ENCODE results near the gene CASP9.

CASP9 gene

DNA sequence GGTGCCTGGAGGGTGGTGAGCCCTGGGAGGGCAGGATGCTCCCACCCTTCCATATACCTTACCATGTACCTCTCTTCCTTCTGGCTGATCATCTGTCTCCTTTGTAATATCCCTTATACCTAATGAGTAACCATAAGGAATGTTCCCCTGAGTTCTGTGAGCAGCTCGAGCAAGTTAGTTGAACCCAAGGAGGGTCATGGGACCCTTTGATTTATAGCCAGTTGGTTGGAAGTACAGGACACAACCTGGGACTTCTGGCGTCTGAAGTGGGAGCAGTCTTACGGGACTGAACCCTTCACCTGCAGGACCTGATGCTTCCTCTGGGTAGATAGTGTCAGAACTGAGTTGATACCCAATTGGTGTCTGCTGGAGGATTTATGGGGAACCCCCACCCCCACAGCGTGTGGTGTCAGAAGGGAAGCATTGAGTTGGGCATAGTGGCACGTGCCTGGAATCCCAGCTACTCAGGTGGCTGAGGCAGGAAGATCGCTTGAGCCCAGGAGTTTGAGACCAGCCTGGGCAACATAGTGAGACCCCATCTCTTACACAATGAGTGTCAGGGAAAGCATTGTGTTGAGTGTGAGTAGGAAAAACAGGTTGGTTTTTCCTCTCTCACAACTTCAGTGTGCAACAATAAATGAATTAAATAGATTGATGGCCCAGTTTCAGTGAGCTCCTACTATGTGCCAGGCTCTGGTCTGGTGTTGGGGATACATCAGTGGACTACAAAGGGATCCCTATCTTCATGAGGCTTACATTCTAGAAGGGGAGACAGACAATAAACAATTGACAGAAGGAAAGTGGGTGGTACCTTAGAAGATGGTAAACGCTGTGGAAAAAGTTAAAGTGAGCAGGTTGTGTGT lies 18.6 kb upstream of the CASP9 start:
- H3K4me3 ChIP-seq (ENCODE audit: low read depth, low read length) = no peak overlapping the region
- DNase-seq (ENCODE audit: low read depth) = no peak
- TF ChIP-seq, protein P1, sequence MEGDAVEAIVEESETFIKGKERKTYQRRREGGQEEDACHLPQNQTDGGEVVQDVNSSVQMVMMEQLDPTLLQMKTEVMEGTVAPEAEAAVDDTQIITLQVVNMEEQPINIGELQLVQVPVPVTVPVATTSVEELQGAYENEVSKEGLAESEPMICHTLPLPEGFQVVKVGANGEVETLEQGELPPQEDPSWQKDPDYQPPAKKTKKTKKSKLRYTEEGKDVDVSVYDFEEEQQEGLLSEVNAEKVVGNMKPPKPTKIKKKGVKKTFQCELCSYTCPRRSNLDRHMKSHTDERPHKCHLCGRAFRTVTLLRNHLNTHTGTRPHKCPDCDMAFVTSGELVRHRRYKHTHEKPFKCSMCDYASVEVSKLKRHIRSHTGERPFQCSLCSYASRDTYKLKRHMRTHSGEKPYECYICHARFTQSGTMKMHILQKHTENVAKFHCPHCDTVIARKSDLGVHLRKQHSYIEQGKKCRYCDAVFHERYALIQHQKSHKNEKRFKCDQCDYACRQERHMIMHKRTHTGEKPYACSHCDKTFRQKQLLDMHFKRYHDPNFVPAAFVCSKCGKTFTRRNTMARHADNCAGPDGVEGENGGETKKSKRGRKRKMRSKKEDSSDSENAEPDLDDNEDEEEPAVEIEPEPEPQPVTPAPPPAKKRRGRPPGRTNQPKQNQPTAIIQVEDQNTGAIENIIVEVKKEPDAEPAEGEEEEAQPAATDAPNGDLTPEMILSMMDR (IDR thresholded peaks at IDR 0.05; ENCODE audit: insufficient read depth, low read depth, low read length, missing control alignments) = no peak

DNA sequence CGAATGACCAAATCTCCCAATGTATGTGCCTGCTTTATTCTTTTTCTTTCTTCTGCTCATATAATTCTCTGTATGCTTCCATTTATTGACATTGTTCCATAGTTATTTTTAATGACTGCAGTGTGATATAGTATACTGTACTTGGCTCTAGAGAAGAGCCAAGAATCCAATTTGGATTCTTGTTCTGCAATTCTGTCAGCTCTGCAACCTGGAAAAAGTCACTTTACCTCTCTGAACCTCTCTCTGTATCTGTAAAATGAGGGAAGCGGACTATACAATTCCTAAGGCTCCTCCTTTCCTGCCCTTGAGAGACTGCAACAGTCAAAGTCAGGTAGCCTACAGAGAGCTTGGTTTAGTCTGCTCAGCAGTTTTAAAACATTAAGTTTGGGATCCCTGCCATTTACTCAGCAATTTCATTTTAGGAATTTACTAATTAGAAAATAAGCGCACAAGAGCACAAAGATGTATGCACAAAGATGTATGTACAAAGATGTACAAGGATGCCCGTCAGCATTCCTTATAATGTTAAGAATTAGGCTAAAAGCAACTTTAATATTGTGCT lies 17.3 kb upstream of the CASP9 start:
- H3K4me3 ChIP-seq (ENCODE audit: low read depth, low read length) = no peak overlapping the region
- DNase-seq (ENCODE audit: low read depth) = no peak
- TF ChIP-seq, protein P1 (IDR thresholded peaks at IDR 0.05; ENCODE audit: insufficient read depth, low read depth, low read length, missing control alignments) = no peak

DNA sequence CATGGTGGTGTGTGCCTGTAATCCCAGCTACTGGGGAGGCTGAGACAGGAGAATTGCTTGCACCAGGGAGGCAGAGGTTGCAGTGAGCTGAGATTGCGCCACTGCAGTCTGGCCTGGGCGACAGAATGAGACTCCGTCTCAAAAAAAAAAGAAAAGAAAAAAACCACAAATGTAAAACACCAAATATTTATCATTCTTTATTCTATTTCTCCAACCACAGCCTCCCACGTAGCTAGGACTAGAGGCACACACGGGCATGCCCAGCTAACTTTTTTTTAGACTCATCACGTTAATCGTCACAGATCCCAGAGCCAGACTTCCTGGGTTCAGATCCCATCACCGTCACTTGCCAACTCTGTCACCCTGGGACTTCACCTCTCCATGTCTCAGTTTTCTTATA lies 16.2 kb upstream of the CASP9 start:
- H3K4me3 ChIP-seq (ENCODE audit: low read depth, low read length) = no peak overlapping the region
- no peak for DNase-seq (ENCODE audit: low read depth)
- TF ChIP-seq, protein P1 (IDR thresholded peaks at IDR 0.05; ENCODE audit: insufficient read depth, low read depth, low read length, missing control alignments) = no peak

DNA sequence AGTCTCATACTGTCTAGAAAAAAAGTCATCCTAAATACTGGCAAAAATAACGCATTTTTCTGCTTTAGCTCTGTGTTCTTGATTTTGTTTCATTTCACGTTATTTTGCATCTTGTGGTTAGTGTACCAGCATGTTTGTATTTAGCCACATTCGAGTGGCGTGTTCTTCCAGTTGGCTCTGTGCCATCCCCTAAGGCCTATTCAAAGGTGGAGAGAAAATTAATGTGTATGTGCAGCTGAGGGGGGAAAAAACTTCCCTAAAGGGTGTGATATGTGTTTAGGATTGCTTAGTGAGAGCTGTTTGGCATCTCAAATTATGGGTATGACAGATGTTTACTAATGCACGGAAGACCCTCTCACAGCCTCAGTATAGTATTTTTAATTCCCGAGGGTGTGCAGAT lies 14.8 kb upstream of the CASP9 start:
- no peak overlapping the region for H3K4me3 ChIP-seq (ENCODE audit: low read depth, low read length)
- TF ChIP-seq, protein P1 (IDR thresholded peaks at IDR 0.05; ENCODE audit: insufficient read depth, low read depth, low read length, missing control alignments) = no peak
- no peak for DNase-seq (ENCODE audit: low read depth)

DNA sequence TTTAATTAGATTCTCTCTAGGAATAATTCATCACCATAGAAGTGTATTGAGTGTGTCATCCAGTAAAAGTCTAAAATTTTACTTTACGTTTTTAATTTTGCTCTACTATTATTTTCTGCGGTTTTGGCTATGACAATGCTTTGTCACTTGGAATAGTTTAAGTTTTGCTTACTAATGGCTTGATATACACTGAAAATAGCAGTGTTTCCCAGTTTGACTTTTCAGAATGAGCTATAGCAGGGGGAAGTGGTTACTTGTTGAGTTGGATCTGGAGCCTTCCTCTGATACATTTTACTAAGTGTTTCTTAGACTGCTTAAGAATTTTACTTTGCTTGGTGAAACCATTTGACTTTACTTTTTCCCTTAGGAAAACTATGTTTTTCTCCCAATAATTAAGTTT lies 7.7 kb upstream of the CASP9 start:
- DNase-seq (ENCODE audit: low read depth) = no peak
- TF ChIP-seq, protein P1 (IDR thresholded peaks at IDR 0.05; ENCODE audit: insufficient read depth, low read depth, low read length, missing control alignments) = no peak

DNA sequence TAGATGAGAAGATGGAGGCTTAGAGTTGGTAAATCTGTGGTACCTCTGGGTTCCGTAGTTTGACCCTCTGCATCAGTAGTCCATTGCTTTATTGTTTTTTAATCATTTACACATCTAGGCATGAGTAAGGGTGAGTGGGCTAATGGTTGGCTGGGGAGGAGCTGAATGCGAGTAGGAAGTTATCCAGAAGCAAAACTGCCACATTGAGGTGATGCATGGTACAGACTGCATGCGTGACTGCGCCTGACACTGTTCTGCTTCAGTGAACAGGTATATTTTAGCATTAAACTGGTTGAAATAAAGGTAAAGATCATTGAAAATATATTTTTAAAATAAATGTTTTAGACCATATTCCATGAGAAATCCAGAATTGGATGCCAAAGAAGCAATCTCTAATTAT lies 7.0 kb upstream of the CASP9 start:
- DNase-seq (ENCODE audit: low read depth) = no peak
- no peak overlapping the region for H3K4me3 ChIP-seq (ENCODE audit: low read depth, low read length)
- TF ChIP-seq, protein P1 (IDR thresholded peaks at IDR 0.05; ENCODE audit: insufficient read depth, low read depth, low read length, missing control alignments) = no peak

More for the DNA sequence above, 7.7 kb upstream of the CASP9 start:
- H3K4me3 ChIP-seq (ENCODE audit: low read depth, low read length) = no peak overlapping the region

All from GM12865 (cell line).